ENCODE measurements around the gene RGS8.

GRCh38 chr1:182672487-182672836 lies 11.9 kb downstream of the RGS8 start:
- TF ChIP-seq BHLHE40 (IDR thresholded peaks at IDR 0.05; ENCODE audit: low read depth, low read length) (no peak), CHD1 (IDR thresholded peaks at IDR 0.05; ENCODE audit: low read depth, low read length) (no peak), CTCF (conservative IDR thresholded peaks at IDR 0.05; ENCODE audit: low read depth, low read length) (no peak), POLR2A (IDR thresholded peaks at IDR 0.05; ENCODE audit: low read depth, low read length) (no peak), RAD21 (IDR thresholded peaks at IDR 0.05; ENCODE audit: low read length) (no peak), SMC3 (IDR thresholded peaks at IDR 0.05; ENCODE audit: low read depth, low read length) (no peak), FOS (IDR thresholded peaks at IDR 0.05; ENCODE audit: low read depth, low read length) (no peak), RFX5 (IDR thresholded peaks at IDR 0.05; ENCODE audit: low read depth, low read length) (no peak), MAZ (IDR thresholded peaks at IDR 0.05; ENCODE audit: borderline replicate concordance, low read depth, low read length) (no peak)

Data from IMR-90 (cell line).